HUDEP-2 (cell line): Measurements from ENCODE around the gene VPS9D1.

Experiments used
- DNase-seq, 76 experiments: peaks; one replicate each; lab custom pipeline; 2025; ENCODE audit not compliant: unreplicated experiment in 76 of 76; lab: John Stamatoyannopoulos, UW

VPS9D1 gene, protein sequence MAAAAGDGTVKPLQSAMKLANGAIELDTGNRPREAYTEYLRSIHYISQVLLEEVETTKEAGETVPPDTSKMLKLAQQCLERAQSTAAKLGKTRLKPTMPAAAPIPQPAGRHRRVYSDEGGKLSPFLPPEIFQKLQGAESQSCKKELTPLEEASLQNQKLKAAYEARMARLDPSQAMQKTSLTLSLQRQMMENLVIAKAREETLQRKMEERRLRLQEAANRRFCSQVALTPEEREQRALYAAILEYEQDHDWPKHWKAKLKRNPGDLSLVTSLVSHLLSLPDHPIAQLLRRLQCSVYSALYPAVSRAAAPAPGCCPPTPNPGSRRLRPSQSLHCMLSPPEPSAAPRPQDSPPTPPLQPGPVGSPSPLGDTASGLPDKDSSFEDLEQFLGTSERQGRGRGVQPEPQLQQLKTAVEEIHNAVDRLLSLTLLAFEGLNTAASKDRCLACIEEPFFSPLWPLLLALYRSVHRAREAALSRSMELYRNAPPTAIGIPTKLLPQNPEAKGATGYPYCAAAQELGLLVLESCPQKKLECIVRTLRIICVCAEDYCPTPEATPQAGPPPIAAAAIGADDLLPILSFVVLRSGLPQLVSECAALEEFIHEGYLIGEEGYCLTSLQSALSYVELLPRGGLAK

GRCh38 chr16:89720813-89721545 is at the start of gene VPS9D1, which contains the start of gene ZNF276:
TSS of gene VPS9D1 (minus strand) at chr16:89720898. CDS start at chr16:89720861, 37 bp downstream.
TSS of gene ZNF276 (plus strand) at chr16:89721537. CDS start at chr16:89721641, 104 bp downstream.
- peak in 71 of 76 experiments; percentile 14 to 87 (median 74) for DNase-seq

- no peak for DNase-seq
These were observed 49.7 kb upstream of the VPS9D1 start for GRCh38 chr16:89770367-89770766.

- no peak for DNase-seq
These were observed 44.7 kb upstream of the VPS9D1 start for GRCh38 chr16:89765292-89765830.

DNA sequence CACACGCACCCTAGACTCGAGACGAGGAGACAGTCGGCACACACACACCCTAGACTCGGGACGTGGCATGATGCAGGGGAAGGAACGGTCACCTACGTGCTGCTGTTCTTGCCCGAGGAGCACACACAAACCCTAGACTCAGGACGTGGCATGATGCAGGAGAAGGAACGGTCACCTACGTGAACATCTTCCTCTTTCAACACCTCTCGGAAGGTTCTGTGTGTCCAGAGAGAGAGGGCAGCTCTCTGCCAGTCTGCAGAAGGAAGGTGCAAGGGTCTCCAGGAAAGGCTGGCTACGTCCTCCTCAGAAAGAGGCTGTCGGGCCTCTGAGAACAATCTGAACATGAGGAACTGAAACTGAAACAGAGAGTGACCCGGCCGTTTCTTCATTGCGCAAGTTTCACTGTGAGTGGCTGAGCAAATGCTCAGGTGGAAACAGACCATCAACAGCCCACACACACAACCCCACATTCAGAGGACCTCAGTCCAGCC is 44.1 kb upstream of the VPS9D1 start:
- no peak for DNase-seq

DNA sequence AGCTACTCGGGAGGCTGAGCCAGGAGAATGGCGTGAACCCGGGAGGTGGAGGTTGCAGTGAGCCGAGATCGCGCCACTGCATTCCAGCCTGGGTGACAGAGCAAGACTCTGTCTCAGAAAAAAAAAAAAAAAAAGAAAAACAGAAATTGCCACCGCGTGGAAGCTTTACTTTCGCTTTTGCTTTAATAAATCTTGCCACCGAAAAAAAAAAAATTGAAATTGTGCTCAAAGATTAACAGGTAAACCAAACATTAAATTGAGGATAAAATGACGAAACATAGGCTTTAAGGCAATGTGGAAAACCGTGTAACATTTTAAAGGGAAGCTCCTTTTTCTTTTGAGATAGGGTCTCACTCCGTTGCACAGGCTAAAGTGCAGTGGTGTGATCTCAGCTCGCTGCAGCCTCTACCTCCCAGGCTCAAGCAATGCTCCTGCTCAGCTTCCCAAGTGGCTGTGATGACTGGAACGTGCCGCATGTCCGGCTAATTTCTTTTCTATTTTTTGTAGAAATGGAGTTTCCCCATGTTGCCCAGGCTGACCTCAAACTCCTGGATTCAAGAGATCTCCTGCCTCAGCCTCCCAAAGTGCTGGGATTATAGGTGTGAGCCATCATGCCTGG is 40.7 kb upstream of the VPS9D1 start:
- DNase-seq = no peak

- peak in 7 of 76 experiments; percentile 1 to 43 (median 11) for DNase-seq
These were observed 39.1 kb upstream of the VPS9D1 start for GRCh38 chr16:89759746-89760340.

DNA sequence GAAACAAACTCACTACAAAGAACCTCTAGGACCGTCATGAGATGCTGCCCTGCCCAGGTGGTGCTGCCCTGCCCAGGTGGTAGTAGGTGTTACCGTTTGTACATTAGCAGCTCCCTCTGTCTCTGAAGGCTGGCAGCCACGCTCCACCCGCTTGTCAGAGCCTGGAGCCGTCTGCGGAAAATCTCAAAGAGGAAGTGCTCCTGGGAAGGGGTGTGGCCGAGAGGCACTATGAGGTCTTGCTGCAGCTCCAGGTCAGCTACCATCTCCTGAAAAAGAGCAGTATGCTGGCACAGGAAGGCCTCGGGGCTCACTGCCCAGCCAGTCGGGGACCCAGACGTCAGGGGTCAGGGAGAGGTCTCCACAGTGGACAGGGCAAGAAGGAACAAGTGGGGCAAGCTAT is 28.9 kb upstream of the VPS9D1 start:
- DNase-seq = peak in 17 of 76 experiments; percentile 5 to 57 (median 27)

GRCh38 chr16:89748921-89749320 is 28.2 kb upstream of the VPS9D1 start:
- DNase-seq = no peak

- peak in 16 of 76 experiments; percentile 8 to 50 (median 31) for DNase-seq
These were observed 27.4 kb upstream of the VPS9D1 start for GRCh38 chr16:89748076-89748475.

GRCh38 chr16:89746043-89746442 is 25.3 kb upstream of the VPS9D1 start:
- DNase-seq = no peak

DNA sequence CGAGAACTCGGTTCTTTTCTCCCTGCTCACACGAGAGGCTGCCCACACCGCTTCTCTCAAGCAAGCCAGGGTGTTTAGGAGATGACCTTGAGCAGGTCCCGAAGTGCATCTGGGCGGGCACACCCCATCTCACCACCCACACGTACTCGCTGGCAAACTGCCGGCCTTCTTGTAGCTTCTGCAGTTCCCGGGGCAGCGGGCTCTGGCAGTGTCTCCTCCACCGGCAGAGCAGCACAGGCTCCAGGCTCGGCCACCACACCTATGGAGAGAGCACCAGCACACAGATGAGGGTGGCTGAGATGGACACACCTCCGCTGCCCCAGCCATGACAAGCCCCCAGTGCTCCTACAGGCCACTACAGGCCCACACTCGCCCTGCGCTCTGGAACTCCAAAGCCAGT is 24.1 kb upstream of the VPS9D1 start:
- peak in 74 of 76 experiments; percentile 54 to 96 (median 86) for DNase-seq

DNA sequence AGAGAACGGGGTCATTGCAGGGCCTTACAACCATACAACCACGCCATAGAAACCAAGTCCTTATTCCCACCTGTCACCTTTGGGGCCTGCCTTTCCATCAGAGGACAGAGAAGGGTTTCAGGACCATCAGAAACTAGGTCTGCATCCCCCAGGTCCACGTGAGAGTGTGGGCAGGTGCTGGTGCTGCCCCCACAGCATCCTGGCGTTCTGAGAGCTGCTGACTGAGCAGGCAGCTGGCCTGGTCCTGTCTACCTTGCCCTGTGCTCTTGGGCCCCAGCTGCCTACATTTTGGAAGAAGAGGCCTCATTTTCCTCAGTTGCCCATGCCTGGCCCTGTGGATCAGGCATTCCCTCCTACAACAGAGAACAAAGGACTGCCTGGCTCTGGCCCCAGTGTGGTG is 22.2 kb upstream of the VPS9D1 start:
- no peak for DNase-seq

- no peak for DNase-seq
These were observed 20.8 kb upstream of the VPS9D1 start for GRCh38 chr16:89741342-89742014.

- no peak for DNase-seq
These were observed 18.7 kb upstream of the VPS9D1 start for GRCh38 chr16:89739383-89739782.

DNA sequence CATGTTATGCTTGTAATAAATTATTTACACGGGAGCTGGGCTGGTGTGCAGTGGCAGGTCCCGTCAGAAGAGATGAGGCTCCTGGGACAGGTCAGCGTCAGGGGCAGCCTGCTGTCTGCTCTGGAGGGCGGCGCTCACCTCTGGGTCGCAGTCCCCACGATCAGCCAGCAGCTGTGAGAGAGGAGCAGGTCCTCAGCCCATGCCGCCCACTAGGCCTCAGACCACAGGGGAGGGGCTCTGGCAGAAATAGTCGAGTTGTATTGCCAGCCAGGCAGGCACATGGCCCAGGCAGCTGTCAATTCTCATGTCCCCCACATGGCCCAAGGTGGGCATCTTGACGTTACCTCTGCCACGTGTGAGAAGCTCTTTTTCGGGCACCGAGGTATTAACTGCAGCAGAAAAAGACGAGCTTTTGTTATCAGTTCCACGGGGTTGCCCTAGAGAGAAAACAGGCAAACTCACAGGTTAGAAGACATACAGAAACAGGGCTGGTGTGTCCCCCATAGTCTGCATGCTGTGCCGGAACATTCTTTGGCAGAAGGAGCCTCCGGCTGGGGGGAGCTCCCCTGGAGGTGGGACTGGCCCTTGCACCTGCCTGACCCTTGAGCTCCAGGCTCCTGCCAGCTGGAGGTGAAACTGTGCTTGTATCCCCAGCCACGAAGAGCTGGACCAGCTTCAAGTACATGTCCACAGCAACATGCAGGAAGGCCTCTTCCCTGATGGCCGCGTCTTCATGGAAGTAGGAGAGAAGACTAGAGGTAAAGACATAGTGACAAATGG is 18.0 kb upstream of the VPS9D1 start:
- no peak for DNase-seq

DNA sequence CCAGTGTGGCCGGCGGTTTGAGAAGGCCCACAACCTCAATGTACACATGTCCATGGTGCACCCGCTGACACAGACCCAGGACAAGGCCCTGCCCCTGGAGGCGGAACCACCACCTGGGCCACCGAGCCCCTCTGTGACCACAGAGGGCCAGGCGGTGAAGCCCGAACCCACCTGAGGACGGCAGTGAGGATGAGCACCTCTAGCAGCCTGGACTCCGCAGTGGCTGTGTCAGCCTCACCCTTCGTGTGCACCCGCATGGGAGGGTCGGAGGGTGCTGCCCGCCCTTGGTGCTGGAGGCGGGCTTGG is 17.3 kb upstream of the VPS9D1 start:
- DNase-seq = no peak

- no peak for DNase-seq
These were observed 16.8 kb upstream of the VPS9D1 start for GRCh38 chr16:89737341-89738071.

DNA sequence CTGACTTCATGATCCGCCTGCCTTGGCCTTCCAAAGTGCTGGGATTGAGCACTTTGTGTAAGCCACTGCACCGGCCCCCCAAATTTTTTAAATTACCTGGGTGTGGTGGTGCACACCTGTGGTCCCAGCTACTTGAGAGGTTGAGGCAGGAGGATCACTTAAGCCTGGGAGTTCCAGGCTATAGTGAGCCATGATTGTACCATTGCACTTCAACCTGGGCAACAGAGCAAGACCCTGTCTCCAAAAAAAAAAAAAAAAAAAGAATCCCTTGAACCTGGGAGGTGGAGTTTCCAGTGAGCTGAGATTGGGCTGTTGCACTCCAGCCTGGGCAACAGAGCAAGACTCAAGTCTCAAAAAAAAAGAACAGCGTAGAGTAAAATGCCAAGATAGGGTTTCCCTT is 15.9 kb upstream of the VPS9D1 start:
- no peak for DNase-seq
